GM10847 (cell line): ENCODE results near the gene HDAC7.

Experiments
- POLR2A ChIP-seq: IDR thresholded peaks from 2 replicates; pipeline ENCODE4 v1.6.1; 2011; ENCODE audit not compliant: insufficient read length; ENCODE audit errors: extremely low read depth

The HDAC7 gene

DNA sequence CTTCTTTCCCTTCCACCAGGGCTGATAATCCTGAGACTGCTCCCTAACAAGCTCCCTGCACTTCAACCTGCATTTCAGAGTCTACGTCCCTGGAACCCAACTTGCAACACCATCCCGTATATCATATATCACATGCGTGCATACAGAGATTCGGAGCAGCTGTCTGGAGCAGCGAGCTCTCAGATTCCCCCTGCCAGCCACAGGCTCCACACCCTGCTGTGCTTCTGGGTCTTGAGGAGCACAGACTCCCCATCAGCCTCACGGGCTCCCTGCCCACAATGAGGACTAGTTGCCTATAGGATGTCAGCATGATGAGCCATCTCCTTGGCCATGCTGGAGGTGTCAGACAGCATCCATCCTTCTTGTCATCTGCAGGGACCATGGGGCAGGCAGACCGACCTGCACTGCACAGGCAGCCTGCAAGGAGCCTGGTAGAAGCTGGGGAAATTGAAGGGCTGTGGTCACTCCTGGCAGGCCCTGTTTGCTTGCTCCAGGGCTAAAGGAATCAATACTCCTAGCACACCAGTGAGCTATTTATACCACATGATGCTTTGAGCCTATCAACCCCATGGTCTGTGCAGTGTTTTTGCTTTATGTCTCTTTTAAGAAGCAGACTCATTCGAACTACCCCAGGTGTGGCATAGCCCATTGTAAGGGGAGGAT is 19.6 kb upstream of the HDAC7 start:
- no peak for TF ChIP-seq POLR2A

DNA sequence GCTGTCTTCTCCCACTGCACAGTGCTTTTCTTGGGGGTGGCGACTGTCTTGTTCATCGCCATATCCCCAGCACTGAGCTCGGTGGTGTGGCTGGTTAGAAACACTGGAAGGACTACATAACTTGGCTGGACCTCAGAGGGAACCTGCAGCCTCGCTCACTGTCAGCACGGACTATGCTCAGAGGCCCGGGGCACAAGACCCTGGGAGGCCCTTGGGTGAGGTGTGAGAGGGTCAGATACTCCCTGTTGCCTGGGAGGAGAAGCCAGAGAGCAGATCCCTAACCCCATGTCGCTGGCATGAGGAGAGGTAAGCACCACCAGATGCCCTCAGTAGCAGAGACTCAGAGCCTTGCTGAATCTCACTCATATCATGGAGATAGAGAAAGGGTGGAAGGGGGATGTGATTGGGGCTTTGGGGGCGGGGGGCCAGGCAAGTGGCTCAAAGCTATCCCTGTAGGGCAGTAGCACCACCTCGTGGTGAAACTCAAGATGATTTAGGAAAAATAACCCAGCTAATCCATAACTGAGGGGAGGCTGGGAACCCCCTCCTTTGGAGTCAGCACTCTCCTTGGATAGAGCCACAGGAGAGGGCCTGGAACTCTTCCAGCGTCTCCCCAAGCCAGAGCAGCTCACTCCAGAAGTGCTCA is 18.7 kb upstream of the HDAC7 start:
- no peak for TF ChIP-seq POLR2A

DNA sequence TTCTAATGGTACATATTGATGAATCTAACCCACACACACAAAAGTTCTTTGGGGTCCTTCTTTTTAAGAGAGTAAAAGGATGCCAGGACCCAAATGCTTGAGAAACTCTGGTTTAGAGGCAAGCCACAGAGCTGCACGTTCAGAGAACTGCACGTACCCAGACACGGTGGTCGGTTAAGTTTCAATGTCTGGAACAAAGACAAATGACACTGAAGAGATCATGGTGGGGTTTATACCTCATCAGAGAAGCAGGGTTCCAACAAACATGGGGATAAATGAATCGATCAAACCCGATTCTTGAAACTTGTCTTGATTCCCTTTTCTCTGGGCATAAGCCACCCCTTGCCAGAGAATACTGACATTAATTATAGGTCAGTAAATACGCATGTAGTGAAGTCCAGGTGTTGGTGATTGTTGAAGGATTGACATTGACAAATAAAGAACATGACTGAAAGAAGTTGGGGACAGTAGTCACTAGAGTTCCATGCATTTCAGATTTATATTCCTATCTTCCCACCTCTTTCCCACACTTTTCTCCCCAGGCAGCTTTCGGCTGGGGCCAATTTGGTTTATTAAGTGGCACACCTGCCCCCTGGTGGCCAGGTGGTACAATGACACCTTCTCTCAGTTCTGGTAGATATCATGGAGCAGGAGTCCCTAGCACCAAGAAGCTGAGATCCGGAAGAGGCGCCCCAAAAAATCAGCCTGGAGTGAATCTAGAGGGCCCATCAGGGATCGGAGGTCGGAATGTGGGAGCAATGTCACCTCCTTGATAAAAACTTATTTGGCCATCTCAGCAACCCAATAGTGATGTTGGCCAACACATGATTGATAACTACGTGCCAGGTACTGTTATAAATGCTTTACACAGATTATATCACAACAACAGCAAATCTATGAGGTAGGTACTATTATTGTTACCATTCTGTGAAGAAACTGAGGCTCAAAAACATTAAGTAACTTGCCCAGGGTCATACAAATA is 17.8 kb upstream of the HDAC7 start:
- TF ChIP-seq POLR2A = no peak

DNA sequence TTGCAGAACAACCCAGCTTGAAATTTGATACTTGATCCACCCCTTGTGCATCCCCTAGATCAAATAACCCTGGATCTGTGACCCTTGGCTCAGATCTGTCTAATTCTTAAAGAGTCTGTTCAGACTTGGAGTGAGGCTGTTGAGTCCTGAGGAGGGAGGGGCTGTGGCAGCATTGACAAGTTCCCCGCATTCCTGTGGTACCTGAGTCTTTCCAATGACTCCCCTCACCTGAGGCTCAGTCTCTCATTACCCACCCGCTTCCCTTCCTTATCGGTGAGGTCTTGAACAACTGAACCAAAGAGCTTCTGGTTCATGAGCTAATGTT is 16.1 kb upstream of the HDAC7 start:
- TF ChIP-seq POLR2A = no peak

DNA sequence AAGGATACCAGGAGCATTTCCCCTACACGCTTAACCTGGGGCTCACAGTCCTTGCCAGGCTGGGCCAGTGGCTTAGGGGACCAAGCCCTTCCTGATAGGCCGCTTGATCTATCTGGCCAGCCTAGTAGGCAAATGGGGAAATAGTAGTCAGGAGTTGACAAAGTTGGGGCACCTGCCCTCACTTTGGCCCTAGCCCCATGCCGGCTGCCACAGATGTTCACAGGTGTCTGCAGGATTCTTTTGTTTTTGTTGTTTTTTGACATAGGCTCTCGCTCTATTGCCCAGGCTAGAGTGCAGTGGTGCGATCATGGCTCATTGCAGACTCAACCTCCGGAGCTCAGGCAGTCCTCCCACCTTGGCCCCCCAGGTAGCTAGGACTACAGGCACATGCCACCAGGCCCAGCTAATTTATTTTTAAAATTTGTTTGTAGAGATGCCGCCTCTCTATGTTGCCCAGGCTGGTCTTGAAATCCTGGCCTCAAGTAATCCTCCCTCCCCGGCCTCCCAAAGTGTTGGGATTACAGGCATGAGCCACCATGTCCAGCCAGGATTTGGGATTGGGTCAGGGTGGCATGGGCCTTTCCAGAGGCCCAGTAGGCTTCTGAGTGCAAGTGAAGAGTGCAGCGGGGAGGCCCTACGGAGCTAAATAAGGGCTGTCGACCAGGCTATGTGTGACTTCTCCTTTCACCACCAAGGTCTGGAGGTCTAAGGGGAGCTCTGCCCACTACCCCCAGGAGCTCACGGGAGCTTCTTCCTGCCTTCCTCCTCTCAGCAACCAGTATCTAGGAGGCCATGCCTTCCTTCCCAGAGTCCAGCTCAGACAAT is 15.5 kb upstream of the HDAC7 start:
- TF ChIP-seq POLR2A = no peak

DNA sequence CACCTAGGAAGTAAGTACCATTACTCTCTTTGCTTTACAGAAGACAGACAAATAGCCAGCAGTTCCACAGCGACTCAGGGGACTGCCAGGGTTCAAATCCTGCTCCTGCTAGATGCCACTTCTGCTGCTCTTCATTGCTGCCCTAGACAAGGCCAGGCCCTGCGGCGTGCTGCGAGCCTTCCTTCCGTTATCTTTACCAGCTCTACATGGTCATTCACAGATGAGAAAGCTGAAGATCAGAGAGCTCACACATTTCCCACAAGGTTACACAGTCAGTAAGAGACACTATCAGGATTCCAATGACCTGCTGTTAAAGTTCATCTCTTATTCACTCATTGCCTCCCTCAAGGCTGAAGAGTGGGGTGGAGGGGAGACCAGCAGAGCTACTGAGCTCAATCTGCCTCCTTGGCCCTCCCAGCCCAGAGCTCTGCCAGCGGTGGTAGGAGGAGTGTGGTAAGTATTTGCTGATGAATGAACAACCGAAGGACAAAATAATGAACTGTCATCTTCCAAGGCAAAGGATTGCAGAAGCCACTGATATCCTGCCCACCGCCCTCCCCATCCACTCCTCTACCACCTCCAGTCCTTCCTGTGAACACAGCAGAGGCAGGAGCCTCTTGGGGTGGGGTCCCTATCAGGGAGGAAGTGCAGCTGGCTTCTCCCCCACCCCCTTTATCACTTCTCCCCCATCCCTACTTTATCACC is 14.6 kb upstream of the HDAC7 start:
- TF ChIP-seq POLR2A = no peak

DNA sequence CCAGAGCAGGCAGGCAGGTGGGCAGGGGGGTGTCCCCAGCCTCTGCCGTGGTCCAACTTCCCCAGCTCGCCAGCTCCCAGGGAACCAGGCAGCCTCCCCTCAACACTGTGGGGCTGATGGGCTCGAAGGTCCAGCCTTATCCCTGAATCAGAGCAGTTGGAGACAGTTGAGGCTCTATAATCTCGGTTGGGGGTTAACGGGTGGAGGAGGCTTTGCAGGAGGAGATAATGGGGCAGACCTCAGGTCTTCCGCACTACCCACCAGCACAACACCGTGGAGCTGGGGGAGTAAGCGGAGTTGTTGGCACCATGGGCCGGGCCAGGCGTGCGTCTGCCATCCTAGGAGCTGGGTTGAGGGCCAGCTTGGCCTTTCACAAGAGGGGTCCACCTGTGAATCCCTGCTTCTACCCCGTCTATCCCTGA is 13.9 kb upstream of the HDAC7 start:
- TF ChIP-seq POLR2A = no peak

DNA sequence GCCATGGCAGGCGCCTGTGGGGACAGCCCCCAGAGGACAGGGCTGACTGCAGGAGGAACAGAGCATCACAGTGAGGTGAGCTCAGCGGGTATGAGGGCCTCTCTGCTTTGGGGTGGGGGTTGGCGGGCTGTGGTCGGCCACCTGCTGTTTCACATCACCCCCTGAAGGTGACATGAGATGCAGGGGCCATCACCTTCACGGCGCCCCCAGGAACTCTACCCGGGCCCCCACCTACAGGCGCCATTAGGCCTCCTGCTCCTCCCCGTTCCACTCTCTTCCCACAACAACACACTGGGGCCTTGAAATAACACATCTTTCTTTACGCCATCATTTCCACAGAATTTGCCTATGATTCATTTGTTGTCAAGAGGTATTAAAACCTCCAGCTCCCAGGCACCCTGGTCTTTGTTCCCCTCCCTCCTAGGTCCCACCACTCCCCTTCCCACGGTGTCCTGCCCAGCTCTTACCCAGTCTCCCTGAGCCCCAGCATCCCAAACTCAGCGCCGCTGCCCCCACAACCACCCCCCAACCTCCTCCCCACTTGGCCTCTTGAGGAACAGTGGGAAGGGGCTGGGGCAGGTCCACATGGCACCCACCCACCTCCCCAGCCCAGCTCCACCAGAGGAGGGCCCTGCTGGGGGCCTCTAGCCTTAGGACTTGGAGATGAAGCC is 12.7 kb upstream of the HDAC7 start:
- no peak for TF ChIP-seq POLR2A

DNA sequence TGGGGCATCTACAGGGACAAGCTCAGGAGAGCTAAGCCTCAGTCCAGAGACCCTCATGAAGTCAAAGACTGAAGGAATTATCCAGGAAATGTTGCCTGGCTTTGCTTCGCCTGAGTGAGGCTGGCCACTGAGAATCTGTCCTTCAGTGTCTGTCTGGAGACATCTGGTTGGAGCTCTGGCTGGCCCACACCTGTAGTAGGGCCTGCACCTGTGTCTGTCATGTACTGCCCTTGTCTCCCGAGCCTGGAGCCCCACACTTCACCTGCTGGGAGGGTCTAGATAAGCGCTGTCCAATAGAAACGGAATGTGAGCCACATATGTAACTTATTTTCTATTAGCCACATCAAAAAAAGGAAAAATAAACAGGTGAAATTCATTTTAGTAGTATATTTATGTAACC is 9.9 kb upstream of the HDAC7 start:
- TF ChIP-seq POLR2A = no peak

DNA sequence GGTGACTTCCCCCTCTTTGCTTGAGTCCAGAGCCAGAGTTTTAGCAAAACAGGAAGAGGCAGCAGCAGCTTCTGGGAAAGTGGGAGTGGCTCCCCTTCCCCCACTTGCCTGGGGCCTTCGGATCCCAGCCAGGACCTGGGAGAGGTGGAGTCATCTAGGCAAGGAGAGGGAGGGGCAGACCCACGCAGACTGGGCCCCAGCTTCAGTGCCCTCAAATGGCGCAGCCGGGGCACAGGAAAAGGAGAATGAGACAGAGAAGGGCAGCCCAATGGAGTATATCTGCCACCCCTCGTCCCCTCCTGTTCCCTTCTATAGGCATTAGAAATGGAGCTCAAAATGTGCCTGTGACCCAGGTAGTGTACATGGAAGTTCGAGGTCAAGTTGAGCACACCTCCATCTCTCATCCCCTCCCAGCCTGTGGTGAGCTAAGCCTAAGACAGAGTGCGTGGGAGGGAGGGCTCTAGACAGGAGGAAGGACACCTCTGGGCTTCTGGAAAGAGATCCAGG is 9.3 kb upstream of the HDAC7 start:
- no peak for TF ChIP-seq POLR2A

DNA sequence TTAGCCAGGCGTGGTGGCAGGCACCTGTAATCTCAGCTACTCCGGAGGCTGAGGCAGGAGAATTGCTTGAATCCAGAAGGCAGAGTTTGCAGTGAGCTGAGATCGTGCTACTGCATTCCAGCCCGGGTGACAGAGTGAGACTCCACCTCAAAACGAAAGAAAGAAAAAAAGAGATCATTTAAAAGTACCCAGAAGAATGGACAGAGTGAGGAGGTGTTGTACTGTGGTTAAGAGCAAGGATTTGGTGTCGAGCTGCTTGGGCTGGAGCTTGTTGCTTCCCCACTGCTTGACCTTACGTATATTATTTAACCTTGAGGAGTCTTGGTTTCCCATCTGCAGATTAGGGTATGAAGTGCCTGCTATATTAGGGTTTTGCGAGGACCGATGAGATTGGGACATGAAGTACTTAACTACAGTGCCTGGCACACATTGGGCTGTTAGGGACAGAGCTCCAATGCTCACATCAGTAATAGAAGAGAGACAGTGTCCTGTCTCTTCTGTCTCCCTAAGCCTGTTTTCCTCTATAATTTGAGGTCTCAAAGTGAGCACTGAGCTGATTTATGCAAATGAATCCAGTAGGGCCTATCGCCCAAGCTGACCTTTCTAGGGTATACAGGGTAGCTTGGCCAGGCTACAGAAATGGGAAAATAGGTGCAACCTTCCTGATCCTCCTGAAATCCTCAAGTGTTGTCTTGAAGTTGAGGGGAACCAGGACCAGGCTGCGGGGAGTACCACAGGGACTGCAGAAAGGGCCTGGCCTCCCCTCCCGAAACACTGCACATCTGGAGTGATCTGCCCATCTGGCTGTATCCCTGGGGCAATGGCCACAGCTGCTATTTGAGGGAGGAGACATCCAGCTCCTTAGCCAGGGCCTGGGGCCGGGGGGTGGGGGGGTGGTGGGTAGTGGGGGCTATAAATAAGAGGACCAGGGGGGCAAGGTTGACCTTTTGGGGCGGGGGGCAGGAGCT is 8.6 kb upstream of the HDAC7 start:
- TF ChIP-seq POLR2A = no peak

DNA sequence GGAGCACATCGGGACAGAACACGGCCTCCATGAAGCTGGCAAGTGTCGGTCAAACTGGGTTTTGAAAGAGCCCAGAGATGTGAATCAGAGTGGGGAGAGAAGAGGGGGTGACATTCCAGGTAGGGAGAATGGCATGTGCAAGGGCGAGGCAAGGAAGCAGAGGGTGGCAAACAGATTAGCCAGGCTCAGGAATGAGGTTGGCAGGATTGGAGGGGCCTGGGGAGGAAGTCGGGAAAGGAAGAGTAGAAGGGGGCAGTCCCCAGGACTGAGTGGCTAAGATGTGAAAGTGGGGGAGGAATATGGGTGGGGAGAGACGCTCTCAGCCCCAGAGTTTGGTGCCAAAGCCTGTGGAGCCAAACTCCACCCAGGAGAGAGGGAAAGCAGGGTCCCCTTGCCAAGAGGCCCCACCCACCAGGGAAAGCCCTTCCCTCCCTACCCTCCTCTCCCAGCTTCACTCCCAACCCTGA is 5.5 kb upstream of the HDAC7 start:
- TF ChIP-seq POLR2A = no peak

DNA sequence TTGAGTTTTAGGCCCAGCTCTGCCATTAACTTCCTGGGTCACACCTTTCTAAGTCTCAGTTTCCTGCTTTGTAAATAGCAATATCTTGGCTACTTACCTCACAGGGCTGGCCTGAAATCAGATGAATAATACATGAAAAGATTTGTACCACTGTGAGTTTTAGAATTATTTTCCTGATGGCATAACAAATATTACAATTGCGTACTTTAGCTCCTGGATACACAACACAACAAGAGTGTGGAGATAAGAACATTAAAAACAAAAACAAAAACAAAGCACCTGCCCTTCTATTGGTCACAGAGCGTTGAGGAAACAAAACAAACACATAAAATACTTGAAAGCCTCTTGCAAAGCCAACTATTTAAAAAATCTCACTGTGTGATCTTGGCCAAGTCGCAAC is 4.9 kb upstream of the HDAC7 start:
- no peak for TF ChIP-seq POLR2A
